Hair follicular keratinocyte (primary cell): ENCODE measurements around the gene FOXN4. TPM values are rescaled to one million over a fixed set of nuclear protein-coding genes. Genes with fewer than 3 reads are reported as not detected.

Experiments used
- total RNA-seq: library from RNA; depleted of rRNA; stranded (reverse); fragments of >200 nt; gene quantifications from 2 replicates; pipeline ENCODE4 v1.2.3, GENCODE V29; 2015

Gene FOXN4, protein sequence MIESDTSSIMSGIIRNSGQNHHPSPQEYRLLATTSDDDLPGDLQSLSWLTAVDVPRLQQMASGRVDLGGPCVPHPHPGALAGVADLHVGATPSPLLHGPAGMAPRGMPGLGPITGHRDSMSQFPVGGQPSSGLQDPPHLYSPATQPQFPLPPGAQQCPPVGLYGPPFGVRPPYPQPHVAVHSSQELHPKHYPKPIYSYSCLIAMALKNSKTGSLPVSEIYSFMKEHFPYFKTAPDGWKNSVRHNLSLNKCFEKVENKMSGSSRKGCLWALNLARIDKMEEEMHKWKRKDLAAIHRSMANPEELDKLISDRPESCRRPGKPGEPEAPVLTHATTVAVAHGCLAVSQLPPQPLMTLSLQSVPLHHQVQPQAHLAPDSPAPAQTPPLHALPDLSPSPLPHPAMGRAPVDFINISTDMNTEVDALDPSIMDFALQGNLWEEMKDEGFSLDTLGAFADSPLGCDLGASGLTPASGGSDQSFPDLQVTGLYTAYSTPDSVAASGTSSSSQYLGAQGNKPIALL
- not detected in 2 replicates for total RNA-seq

DNA sequence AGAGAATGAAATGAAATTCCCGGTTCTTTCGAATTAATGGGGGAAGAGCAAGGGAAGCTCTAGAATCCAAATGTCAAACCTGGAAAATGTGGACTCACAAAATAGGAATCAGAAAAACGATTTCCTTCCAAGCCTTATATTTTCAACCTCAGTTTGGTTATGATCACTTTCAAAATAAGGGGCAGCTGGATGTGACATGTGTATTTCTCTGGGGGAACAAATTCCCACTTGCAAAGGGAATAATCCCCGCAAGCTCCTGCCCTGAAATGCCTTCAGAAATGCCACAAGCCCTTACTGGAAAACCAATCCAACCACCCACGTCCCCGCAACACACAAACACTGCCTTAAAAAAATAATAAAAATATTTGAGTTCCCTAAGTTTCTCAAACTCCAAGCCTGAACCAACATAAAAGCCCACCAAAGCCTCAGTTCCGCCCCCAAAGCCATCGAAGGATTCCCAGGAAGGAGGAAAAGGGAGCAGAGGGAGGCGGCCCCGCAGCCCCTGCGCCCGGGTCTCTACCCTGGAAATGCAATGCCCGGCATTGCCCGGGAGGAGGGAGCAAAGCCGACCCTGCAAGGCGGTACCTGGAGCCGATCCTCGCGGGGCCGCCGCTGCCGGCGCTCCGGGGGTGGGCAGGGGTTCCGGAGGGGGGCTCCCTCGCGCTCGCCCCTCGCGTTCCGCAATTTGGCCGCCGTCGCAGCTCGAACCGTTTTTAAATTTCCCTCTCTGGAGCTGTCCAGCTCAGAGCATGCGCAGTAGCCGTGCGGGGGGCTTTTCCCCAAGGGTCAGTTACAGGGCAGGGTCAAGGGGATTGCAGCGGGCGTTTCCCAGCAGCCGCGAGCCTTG, at the start of gene FOXN4:
Gene FOXN4 (minus strand): TSS at position 751 of the 847 bp plus-strand sequence. CDS start 963 bp downstream, outside the sequence.

DNA sequence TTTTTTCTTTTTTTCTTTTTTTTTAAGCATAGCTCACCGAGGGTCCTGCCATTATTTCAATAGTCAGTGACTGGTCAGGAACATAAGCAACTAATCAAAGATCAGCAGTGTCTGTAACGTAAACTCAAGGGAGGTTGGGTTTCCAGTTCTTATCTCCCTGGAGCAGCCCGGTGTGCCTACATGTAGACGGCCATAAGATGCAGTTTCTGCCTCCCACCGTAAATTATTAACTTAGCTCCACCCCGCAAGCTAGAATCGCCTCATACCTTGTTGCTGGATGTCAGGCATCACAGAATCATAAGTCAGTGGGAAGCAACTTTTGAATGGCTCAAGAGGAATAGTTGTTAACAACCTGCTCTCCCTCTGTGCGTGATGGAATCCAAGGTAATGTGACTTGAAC, 38.5 kb upstream of the FOXN4 start, which contains the start of gene MYO1H:
Gene MYO1H (plus strand): TSS at position 312 of the 400 bp plus-strand sequence. CDS start 61 bp downstream, at position 373.

Other genes starting within 250 kb of the FOXN4 start
- 22.8 and 33.6 TPM in 2 replicates for gene ALKBH2, start 215.8 kb downstream of the FOXN4 start, total RNA-seq
- 37.8 and 111 TPM in 2 replicates for gene UNG, start 211.7 kb downstream of the FOXN4 start, total RNA-seq
- gene ACACB, start 192.7 kb downstream of the FOXN4 start, total RNA-seq = 0.55 and 1.0 TPM in 2 replicates
- not detected in 2 replicates for gene MYO1H, start 38.6 kb upstream of the FOXN4 start, total RNA-seq
- gene KCTD10, start 168.0 kb upstream of the FOXN4 start, total RNA-seq = 30.1 and 35.2 TPM in 2 replicates
- gene UBE3B, start 168.3 kb upstream of the FOXN4 start, total RNA-seq = 26.9 and 51.9 TPM in 2 replicates